ENCODE results near the gene PDCD7.

DNA sequence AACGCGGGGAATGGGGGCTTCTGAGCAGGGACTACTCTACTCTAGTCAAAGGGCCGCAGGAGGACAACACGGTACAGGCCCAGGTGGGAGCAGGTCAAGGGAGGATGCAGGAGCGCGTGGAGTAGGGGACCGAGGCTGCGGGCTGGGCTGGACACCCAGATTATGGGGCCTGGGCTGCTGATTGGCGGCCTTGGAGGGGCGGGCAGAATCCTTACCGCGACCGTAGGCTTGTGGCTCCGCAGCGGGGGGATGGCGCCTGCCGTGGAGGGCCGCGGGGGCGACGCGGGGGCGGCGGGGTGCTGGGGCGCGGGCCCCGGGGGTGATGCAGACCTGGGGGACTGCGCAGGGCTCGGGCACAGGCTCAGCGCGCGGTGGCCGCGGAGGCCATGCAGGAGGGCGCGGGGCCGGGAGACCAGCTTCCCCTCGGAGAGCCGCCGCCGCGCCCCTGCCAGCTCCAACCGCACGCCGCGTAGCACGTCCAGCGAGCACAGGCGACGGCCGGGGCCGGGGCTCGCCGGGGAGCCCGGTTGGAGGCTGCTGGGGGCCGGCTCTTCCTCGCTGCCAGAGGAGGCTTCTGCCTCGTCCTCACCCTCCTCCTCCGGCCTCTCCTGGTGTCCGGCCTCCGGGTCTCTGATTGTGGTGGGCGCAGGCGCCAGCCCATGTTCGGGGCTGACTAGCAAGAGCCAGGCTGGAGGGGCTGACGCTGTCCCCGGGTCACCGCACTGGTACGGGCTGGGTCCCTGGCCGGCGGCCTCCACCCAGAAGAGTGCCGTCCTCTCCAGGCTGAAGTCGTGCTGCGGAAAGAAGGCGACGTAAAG, 31.5 kb downstream of the PDCD7 start:
- TF ChIP-seq, protein P1, sequence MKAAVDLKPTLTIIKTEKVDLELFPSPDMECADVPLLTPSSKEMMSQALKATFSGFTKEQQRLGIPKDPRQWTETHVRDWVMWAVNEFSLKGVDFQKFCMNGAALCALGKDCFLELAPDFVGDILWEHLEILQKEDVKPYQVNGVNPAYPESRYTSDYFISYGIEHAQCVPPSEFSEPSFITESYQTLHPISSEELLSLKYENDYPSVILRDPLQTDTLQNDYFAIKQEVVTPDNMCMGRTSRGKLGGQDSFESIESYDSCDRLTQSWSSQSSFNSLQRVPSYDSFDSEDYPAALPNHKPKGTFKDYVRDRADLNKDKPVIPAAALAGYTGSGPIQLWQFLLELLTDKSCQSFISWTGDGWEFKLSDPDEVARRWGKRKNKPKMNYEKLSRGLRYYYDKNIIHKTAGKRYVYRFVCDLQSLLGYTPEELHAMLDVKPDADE (CRISPR knock-in tag; IDR thresholded peaks at IDR 0.05), result no peak
- TF ChIP-seq SP1 (IDR thresholded peaks at IDR 0.05) (no peak), SP1 (CRISPR knock-in tag; IDR thresholded peaks at IDR 0.05) (no peak), SPEN (CRISPR knock-in tag; IDR thresholded peaks at IDR 0.05; ENCODE audit: low read depth) (no peak), JUN (CRISPR knock-in tag; IDR thresholded peaks at IDR 0.05) (no peak), KLF16 (CRISPR knock-in tag; IDR thresholded peaks at IDR 0.05) (no peak), POLR2AphosphoS5 (IDR thresholded peaks at IDR 0.05; ENCODE audit: low read depth, low read length) (no peak), KDM1A (CRISPR knock-in tag; IDR thresholded peaks at IDR 0.05) (no peak), SP2 (CRISPR knock-in tag; IDR thresholded peaks at IDR 0.05) (no peak), KDM5A (IDR thresholded peaks at IDR 0.05; ENCODE audit: borderline replicate concordance, low read length) (no peak), FOSL1 (CRISPR knock-in tag; IDR thresholded peaks at IDR 0.05; ENCODE audit: borderline replicate concordance) (no peak)
- TF ChIP-seq, protein P2, sequence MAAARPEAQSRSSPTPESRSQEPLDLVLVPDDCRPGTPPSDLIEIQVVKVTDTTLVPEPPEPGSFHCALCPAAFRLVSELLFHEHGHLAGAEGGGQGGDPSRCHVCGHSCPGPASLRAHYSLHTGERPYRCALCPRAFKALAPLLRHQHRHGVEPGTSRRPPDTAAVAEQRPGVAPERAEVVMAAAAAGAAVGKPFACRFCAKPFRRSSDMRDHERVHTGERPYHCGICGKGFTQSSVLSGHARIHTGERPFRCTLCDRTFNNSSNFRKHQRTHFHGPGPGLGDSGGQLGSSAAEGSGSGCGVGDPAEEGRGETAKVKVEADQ (CRISPR knock-in tag; IDR thresholded peaks at IDR 0.05; ENCODE audit: borderline replicate concordance), result no peak
- TF ChIP-seq, protein P3, sequence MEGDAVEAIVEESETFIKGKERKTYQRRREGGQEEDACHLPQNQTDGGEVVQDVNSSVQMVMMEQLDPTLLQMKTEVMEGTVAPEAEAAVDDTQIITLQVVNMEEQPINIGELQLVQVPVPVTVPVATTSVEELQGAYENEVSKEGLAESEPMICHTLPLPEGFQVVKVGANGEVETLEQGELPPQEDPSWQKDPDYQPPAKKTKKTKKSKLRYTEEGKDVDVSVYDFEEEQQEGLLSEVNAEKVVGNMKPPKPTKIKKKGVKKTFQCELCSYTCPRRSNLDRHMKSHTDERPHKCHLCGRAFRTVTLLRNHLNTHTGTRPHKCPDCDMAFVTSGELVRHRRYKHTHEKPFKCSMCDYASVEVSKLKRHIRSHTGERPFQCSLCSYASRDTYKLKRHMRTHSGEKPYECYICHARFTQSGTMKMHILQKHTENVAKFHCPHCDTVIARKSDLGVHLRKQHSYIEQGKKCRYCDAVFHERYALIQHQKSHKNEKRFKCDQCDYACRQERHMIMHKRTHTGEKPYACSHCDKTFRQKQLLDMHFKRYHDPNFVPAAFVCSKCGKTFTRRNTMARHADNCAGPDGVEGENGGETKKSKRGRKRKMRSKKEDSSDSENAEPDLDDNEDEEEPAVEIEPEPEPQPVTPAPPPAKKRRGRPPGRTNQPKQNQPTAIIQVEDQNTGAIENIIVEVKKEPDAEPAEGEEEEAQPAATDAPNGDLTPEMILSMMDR (CRISPR knock-in tag; IDR thresholded peaks at IDR 0.05), result no peak
- TF ChIP-seq, protein P4, sequence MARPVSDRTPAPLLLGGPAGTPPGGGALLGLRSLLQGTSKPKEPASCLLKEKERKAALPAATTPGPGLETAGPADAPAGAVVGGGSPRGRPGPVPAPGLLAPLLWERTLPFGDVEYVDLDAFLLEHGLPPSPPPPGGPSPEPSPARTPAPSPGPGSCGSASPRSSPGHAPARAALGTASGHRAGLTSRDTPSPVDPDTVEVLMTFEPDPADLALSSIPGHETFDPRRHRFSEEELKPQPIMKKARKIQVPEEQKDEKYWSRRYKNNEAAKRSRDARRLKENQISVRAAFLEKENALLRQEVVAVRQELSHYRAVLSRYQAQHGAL (CRISPR knock-in tag; IDR thresholded peaks at IDR 0.05; ENCODE audit: not compliant biosample characterization), result no peak
- TF ChIP-seq, protein P5, sequence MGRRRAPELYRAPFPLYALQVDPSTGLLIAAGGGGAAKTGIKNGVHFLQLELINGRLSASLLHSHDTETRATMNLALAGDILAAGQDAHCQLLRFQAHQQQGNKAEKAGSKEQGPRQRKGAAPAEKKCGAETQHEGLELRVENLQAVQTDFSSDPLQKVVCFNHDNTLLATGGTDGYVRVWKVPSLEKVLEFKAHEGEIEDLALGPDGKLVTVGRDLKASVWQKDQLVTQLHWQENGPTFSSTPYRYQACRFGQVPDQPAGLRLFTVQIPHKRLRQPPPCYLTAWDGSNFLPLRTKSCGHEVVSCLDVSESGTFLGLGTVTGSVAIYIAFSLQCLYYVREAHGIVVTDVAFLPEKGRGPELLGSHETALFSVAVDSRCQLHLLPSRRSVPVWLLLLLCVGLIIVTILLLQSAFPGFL (CRISPR knock-in tag; IDR thresholded peaks at IDR 0.05), result no peak

All from HepG2 (cell line).